NB4 (cell line): ENCODE data around the gene CCDC177.

Experiments used
- MAX ChIP-seq: IDR thresholded peaks from 2 replicates; pipeline ENCODE4 v1.6.1; 2011; ENCODE audit warnings: low read depth, low read length
- POLR2A ChIP-seq: IDR thresholded peaks from 2 replicates; pipeline ENCODE4 v1.6.1; 2011; ENCODE audit warnings: mild to moderate bottlenecking; ENCODE audit not compliant: insufficient read length; ENCODE audit errors: extremely low read depth
- TF ChIP-seq, protein P1 (sequence below): IDR thresholded peaks from one replicate; pipeline ENCODE4 v1.5.1; 2012; ENCODE audit warnings: low read depth, low read length

- TF ChIP-seq, protein P1, sequence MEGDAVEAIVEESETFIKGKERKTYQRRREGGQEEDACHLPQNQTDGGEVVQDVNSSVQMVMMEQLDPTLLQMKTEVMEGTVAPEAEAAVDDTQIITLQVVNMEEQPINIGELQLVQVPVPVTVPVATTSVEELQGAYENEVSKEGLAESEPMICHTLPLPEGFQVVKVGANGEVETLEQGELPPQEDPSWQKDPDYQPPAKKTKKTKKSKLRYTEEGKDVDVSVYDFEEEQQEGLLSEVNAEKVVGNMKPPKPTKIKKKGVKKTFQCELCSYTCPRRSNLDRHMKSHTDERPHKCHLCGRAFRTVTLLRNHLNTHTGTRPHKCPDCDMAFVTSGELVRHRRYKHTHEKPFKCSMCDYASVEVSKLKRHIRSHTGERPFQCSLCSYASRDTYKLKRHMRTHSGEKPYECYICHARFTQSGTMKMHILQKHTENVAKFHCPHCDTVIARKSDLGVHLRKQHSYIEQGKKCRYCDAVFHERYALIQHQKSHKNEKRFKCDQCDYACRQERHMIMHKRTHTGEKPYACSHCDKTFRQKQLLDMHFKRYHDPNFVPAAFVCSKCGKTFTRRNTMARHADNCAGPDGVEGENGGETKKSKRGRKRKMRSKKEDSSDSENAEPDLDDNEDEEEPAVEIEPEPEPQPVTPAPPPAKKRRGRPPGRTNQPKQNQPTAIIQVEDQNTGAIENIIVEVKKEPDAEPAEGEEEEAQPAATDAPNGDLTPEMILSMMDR = no peak
- TF ChIP-seq POLR2A (no peak), MAX (no peak)
Observed at GRCh38 chr14:69522026-69522425, 52.6 kb downstream of the CCDC177 start.
